Right lobe of liver (tissue), 4 donors: ENCODE measurements around the gene ERC2.

Source experiments
- CTCF ChIP-seq, 4 donors: fragments of 200-600 bp in 3 of 4; fragments of 450-650 bp in 1 of 4; IDR thresholded peaks; one replicate each; pipeline versions ENCODE4 v1.5.1 to v1.8.0; 2016 to 2022; ENCODE audit warnings: antibody characterized with exemption in 4 of 4, mild to moderate bottlenecking in 2 of 4
- POLR2A ChIP-seq: fragments of 450-650 bp; IDR thresholded peaks from one replicate; pipeline ENCODE4 v1.6.1; 2017; ENCODE audit warnings: antibody characterized with exemption, mild to moderate bottlenecking
- donor health status: DM: no; HTN: no; CAD: no.
- donor health status: DM: no; HTN: no; CAD: no.
- donor health status: DM: no; HTN: yes; CAD: no.

GRCh38 chr3:55597641-55598040 lies 870.6 kb downstream of the ERC2 start:
- TF ChIP-seq POLR2A (no peak), CTCF (IDR thresholded peaks at IDR 0.05) (no peak)
